ENCODE results near the gene CATSPERE. TPM values are rescaled to one million over a fixed set of nuclear protein-coding genes. Genes with fewer than 3 reads are reported as not detected.
"Not testable (repeated sequence)": the region's sequence is repeated elsewhere in the genome, so short reads cannot be mapped to it uniquely, and the experiment has no call there.

Gene CATSPERE
- total RNA-seq, 1 donor from 2014 or later, result 0.74 TPM

DNA sequence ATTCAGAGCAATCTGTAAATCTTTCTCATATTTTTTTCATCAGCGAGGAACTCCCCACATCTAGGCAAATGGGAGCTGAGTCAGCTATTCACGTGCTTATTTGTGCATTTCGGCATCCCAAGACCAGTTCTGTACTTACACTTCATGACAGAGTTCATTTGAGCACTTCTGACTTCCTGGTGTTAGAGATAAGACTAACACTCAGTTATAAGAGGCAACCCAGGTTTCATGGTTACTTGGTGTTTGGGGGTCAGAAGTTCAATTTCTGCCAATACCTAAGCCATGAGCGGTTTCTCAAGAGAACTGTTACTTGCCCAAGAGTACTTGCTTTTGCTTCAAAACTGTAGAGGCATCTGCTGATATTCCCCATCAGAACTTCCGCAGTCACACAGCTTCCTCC lies 167.7 kb downstream of the CATSPERE start:
- no peak for DNase-seq (ENCODE audit: low spot score)

DNA sequence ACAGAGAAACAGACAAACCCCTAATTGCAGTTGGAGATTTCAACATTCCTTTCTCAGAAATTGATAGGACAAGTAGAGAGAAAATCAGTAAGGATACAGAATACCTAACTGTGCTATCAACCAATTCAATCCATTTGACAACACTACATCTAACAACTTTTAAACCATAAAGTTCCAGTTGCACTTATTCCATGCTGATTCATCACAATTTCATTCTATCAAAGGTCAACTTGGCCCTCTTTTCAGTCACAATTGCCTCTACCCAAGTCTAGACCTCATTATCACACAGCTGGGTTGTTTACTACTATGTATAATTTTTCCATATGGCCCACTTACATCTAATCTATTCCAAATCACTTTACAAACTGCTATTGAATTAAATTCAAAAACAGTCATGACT lies 172.1 kb downstream of the CATSPERE start:
- no peak for DNase-seq (ENCODE audit: low spot score)

DNA sequence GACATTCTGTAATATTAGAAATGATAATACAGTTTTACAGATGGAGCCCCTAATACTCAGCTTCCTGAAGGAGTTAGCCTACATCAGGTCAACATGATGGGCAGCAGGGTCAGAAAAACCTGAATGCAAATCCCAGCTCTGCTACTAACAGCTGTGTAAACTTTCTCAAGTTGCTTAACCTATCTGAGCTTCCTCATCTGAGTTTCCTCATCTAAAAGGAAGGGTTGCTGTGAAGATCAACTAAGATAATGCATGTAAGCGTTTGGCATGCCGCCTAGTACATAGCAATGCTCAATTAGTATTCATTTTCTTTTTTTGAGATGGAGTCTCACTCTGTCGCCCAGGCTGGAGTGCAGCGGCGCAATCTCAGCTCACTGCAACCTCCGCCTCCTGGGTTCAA lies 173.5 kb downstream of the CATSPERE start:
- no peak for DNase-seq (ENCODE audit: low spot score)

DNA sequence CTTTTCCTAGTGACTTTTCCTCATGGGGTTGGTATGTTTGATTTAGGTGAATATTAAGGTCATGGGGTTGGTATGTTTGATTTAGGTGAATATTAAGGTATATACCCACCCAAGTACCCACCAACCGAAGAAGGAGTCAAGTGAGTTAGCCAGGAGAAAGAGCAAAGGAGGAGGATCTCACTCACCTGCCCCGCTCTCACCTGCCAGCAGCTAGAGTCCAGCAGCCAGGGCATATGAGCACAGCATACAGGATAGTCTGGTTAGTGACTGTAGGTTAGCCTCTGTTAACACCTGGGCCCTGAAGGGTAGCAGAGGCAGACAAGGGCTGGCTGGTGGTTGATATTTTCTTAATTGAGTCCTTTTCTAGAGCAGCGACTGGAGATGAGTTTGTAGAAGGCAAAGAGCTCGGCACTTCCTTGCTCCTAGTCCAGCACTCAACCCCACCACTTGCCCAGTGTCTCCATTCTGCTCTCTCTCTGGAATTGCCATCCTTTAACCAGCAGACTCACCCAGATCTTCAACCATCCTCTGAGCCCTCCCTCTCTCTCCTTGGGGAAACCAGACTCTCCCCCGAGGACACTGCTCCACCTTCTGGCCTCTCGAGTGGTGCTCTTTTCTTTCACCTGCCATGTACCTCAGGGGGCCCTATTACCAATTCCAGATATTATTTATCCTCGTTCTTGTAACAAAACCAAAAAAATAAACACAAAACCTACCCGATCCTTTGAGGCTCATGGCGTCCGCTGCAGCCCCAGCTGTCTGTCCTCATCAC lies 175.6 kb downstream of the CATSPERE start:
- DNase-seq (ENCODE audit: low spot score), result no peak

DNA sequence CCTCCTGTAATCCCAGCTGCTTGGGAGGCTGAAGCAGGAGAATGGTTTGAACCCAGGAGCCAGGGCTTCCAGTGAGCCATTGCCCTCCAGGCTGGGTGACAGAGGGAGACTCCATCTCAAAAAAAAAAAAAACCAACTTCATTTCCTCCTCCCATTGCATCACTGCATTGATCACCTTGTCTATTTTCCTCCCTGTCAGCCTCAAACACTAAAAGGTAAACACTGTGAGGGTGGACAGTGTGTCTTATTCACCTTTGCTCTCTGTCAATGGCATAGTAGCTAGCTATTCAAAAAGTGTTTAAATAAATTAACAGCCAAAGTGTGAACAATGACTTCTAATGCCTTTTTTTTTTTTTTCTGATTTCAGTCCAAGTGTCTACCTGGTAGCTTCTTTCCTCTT lies 178.5 kb downstream of the CATSPERE start:
- no peak for DNase-seq (ENCODE audit: low spot score)

DNA sequence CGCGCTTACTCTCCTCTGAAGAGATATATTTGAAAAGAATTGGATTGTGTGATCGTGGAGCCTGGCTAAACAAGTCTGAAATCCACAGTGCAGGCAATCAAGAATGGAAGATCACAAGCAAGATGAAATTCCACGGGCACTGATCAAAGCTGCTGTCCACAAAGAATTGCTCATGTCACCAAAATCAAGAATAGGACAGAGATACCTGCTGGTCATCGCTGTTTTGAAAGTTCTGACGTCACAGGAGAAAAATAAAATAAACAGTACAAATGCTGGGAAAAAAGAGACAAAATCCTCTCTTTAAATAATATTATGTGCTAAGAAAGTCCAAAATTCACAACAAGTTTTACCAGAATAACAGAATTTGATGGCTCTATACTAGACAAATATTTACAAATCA lies 179.8 kb downstream of the CATSPERE start:
- no peak for DNase-seq (ENCODE audit: low spot score)

DNA sequence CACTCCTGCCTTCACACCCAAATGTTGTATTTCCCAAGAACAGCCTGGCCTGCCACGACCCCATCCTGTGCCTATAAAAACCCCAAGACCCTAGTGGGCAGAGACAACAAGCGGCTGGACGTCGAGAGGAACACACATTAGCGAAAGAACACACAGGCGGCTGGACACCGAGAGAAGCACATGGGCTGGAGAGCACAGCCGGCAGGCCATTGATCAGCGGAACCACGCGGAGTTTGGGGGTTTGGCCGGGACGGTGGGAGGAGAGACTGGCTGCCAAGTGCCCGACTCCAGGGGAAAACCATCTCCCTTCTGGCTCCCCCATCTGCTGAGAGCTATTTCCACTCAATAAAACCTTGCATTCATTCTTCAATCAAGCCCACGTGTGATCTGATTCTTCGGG lies 181.5 kb downstream of the CATSPERE start:
- DNase-seq (ENCODE audit: low spot score), result no peak

DNA sequence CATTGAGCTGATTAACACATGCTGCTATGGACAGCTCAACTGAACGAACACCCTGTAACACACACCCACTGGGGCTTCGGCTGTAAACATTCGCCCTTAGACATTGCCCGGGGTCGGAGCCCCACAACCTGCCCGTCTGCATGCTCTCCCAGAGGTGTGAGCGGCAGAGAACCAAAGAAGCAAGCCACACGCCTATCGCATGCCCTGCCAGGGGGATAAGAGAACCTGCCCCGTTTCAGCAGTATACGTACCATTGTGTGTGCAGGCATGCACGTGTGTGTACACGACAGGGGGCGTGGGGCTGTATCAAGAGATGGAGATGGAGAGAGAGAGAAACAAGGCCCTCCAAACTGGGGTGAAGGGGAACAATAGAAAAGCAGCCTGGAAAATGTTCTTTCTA lies 181.9 kb downstream of the CATSPERE start:
- DNase-seq (ENCODE audit: low spot score), result no peak

DNA sequence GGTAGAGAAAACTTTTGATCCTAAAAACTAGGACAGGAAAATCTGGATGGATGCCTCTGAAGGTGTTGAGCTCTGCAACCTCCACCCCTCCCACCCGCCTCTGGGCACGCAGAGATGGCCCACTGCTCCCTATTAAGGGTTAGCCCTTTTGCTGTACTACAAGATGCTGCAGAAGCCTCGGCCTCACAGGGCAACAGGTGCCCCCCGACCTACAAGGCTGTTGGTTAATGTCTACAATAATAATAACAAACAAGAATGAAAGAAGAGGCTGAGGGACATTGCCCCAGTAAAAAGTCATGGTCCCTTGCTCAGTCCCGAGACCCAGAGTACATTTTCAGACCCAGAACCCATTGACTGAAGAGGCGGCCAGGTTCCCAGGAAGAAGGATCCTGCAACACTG lies 184.3 kb downstream of the CATSPERE start:
- DNase-seq (ENCODE audit: low spot score), result no peak

DNA sequence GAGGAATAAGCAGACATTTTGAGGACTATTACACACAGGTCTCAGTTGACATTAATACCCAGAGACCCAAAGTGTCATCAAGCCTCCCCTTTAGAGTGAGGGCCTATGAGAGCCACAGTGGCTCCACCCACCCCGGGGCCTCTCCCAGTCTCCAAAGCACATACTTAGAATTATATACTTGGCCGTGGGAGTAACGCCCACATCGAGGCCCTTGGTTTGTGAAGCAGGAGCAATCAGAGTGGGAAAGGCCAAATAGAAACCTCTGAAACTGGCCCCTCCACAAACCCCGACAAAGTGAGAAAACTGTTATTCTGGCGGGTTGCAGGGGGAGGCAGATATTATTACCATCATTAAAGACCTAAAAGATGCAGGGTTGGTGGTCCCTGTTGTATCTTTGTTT lies 184.8 kb downstream of the CATSPERE start:
- no peak for DNase-seq (ENCODE audit: low spot score)

DNA sequence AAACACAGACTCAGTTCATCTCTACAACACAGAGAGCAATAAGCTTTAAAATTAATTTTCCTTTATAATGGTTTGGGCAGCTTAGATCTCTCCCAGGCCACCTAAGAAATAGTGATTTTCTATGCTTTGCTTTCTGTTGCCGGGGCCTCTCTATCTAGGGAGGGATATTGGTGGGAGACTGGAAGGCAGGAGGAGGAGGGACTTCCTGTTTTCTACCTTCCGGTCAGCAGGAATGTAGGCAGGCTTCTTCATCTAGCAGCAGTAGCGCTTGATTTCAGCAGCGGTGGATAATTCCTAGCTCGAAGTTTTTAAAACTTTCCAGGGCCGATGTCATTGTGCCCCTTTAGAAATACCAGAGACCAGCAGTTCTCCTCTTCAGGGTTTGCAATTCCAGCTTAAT lies 186.7 kb downstream of the CATSPERE start:
- no peak for DNase-seq (ENCODE audit: low spot score)

DNA sequence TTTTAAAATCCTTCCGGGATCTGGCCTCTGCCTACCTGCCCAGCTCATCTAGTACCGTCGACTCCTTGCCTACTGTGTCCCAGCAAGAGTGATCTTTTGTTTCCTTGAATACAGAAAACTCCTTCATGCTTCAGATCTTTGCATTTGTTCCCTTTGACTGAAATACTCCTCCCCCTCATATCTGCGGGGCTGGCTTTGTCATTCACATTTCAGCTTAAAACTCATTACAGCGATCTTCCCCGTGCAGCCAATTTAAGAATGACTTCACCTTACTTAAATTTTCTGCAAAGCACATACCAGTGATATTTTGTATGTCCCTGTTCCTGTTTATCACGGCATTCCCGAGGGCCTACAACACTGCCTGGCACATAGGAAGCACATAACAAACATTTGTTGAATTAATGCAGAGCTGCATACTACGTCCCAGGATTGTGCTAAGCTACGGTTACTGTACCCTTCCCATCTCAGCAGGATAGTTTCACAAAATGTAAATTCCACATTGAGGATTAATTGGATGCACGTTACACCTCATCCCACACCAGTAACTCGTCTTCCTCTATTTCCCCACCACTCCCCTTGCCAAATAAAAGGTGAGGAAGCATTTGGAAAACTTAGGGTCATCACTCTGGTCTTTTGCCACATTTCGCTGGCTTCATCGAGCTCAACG lies 191.0 kb downstream of the CATSPERE start:
- DNase-seq (ENCODE audit: low spot score), result no peak

DNA sequence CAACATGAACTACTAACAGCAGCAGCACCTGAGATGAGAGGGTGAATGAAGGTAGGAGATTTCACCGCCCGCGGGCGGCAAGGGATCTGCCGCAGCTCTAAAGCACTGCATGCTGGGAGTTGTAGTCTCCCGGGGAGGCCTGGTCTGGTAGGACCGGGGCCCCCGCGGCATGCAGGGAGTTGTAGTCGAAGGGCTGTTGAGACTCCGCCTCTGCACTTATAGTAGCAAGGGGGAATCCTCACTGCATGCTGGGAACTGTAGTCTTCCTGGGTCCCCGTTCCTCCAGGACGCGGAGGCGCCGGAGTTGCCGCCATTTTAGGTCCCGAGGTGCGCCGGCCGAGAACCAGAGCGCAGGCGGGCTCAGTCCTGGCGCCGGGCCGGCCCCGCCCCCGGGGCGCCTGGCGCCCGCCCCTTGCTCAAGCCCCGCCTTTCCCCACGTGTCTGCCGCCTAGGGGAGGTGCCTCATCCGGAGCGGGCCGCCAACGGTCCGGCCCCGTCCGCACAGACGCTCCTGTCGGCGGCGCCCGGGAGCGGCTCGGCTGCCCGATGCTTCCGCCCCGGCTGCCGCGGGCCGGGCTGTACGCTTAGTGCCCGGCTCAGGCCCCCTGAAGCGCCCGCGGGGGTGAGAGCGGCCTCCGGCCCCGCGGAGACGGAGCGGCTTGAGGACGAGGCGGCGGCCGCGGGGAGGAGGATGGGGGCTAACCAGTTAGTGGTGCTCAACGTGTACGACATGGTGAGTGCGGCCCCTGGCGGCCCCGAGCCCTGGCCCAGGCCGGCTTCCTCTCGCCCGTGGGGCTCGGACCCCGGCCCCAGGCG lies 191.8 kb downstream of the CATSPERE start, which contains the start of gene DESI2:
DESI2 (plus strand) TSS at position 504 of the 816 bp plus-strand sequence; CDS start at position 692, 188 bp downstream.
- DNase-seq (ENCODE audit: low spot score), result peak; percentile 98

DNA sequence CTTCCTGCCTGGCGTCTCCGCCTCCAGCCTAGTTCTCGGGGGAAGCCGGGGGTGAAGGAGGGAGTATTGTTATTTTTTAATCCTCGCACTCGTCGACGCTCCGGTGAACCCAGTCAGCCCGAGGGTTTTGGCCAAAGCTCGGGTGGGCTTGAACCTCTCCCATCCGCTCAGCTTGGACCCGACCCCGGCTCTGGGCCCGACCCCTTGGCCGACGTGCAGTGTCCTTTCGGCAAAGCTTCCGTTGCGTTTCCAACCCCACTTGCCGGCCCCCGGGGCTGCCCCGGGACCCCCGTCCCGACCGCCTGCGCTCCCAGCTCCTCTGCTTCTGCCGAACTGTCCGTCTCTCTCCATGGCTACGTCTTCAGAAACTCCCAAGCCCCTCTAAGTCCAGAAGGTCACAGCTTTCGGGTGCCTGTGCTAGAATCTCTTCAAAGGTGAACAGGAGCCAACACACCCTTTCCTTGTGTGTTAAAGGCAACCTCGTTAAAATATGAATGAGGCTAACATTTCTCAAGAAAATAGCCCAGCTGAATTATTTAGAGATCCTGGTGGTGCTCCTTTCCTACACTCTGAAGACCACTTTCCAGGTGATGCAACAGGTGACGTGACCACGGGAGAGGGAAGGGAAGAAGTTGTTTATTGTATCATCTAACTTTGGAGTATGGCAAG lies 192.5 kb downstream of the CATSPERE start:
- DNase-seq (ENCODE audit: low spot score), result no peak

DNA sequence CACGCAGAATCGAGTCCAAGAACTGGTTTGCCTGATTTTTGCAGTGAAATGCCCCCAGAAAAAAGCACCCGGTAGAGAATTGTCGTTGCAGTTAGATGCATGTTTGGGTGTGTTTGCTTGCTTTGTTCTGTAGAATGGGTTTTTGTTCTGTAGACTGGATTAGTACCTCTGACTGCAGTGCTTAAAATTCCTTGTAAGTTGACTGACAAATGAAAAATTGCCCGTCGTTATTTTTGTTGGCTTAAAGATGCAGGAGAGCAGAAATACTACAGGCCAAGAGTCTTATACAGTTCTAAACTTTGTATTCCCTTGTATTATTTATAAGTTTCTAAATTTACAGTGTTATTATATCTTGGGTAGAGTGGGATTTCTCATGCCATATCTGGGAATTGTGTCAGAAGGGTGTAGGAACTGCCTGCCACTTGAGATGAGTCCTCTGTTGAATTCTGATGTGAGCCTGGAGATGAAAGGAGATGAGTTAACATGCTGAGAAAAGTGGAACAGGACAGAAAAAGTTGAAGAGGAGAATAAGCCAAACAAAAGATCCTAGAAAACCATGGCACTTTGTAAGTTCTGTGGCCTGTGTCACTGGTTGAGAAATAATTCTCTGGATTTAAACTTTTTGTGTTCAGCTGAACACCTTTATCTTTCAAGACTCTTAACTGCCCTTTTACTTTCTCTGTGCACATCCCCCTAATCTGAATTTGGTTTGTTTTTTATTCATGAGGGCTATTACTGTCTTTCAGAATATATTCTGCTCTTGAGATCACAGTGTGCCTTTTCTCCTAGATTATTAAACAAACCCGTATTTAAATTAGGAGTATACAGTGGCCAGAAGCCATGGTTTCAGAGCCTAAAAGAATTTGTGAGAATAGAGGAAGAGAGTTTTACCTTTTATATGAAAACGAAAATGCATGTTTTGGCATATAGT lies 193.3 kb downstream of the CATSPERE start:
- no peak for DNase-seq (ENCODE audit: low spot score)

DNA sequence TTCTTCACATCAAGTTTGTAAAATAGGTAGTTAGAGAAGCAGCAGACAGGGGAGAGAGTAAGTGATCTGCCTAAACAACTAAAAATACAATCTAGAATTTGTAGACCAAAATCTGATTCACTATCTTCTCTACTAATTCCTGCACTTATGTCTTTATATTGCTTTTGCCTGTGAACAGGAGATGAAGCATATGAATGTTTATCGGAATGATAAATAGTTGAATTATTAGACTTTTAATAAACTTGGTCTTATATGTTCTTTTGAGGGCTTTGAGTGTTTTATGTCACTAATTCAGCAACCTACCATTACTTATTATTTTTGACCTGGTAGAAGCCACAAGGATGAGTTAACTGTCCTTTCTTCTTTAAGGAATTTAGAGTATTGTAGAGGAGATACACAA lies 194.1 kb downstream of the CATSPERE start:
- no peak for DNase-seq (ENCODE audit: low spot score)

DNA sequence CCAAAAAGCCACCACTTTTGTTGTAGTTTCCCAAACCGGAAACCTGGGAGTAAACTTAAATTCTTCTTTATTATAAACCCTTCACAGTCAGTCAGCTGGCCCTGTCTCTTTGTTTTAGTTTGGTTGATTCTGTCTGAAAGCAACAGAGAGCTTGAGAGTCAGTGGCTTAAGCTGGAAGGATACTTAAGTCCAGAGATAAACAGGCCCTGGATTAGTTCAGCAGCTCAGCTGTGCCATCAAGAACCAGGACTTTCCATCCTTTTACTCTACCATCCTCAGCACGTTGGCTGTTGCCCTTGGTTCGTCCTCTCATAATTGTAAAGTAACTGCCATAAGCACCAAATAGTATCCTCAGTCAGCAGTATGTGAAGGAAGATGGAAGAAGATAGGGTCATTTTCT lies 196.3 kb downstream of the CATSPERE start:
- no peak for DNase-seq (ENCODE audit: low spot score)

DNA sequence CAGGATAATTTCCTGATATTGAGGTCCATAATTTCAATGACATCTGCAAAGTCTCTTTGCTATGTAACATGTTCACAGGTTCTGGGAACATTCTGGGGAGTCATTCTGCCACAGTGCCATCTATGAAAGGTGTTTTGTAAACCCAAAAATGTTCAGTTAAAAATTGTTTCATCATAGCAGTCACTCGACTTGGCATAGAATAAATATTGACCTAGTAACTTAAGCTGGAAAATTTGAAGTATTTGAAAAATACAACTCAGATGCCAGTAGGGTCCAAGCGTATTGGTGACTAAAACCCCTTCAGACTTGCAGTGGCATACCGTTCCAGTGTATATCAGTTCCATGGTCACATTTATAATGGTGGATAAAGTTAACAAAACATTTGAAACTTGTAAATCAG lies 198.6 kb downstream of the CATSPERE start:
- DNase-seq (ENCODE audit: low spot score), result no peak

DNA sequence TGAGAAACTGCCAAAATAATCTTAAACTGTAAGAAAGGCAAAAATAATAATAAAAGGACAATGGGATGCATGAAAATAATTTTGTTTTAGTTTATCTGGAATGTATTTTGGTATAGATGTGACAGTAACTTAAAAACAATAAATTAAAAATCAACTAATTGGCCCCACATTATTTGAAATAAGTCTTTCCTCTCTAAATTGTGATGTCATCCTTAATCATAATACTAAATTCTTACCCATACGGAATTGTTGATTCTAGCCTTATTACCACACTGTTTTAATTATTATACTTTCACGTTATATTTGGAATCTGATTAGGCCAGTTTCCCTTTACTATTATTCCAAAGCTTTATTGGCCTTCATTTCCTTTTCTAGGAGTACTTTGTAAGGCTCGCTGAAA lies 199.5 kb downstream of the CATSPERE start:
- DNase-seq (ENCODE audit: low spot score), result no peak

DNA sequence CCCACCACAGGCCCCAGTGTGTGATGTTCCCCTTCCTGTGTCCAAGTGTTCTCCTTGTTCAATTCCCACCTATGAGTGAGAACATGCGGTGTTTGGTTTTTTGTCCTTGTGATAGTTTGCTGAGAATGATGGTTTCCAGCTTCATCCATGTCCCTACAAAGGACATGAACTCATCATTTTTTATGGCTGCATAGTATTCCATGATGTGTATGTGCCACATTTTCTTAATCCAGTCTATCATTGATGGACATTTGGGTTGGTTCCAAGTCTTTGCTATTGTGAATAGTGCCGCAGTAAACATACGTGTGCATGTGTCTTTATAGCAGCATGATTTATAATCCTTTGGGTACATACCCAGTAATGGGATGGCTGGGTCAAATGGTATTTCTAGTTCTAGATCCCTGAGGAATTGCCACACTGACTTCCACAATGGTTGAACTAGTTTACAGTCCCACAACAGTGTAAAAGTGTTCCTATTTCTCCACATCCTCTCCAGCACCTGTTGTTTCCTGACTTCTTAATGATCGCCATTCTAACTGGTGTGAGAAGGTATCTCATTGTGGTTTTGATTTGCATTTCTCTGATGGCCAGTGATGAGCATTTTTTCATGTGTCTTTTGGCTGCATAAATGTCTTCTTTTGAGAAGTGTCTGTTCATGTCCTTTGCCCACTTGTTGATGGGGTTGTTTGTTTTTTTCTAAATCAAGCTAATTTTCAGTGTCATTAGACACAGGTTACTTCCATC lies 200.7 kb downstream of the CATSPERE start:
- not testable (repeated sequence) for DNase-seq (ENCODE audit: low spot score)
